Activated T-helper 1 cell treated with Interleukin-2 at 50 U/mL for 16 hours (primary cell): ENCODE data around the gene VPS8.
"Not testable (repeated sequence)": the region's sequence is repeated elsewhere in the genome, so short reads cannot be mapped to it uniquely, and the experiment has no call there.

ENCODE experiments used
- DNase-seq: peaks from one replicate; pipeline ENCODE4 v3.0.0-alpha.2; 2020; ENCODE audit warnings: low read depth

VPS8 gene

GRCh38 chr3:184918750-184919149 lies 106.8 kb downstream of the VPS8 start:
- DNase-seq = no peak

- DNase-seq = no peak
Observed at GRCh38 chr3:184919651-184920050, 107.7 kb downstream of the VPS8 start.

- no peak for DNase-seq
Observed at GRCh38 chr3:184924547-184924946, 112.6 kb downstream of the VPS8 start.

GRCh38 chr3:184927796-184928315 lies 115.9 kb downstream of the VPS8 start:
- no peak for DNase-seq

GRCh38 chr3:184932777-184933176 lies 120.8 kb downstream of the VPS8 start:
- DNase-seq = no peak

GRCh38 chr3:184937611-184938010 lies 125.6 kb downstream of the VPS8 start:
- no peak for DNase-seq

GRCh38 chr3:184941408-184941807 lies 129.4 kb downstream of the VPS8 start:
- DNase-seq = no peak

- no peak for DNase-seq
Observed at GRCh38 chr3:184942735-184943134, 130.8 kb downstream of the VPS8 start.

- no peak for DNase-seq
Observed at GRCh38 chr3:184944241-184944640, 132.3 kb downstream of the VPS8 start.

- no peak for DNase-seq
Observed at GRCh38 chr3:184945886-184946625, 134.1 kb downstream of the VPS8 start.

GRCh38 chr3:184946917-184947316 lies 135.0 kb downstream of the VPS8 start:
- DNase-seq = no peak

- no peak for DNase-seq
Observed at GRCh38 chr3:184949251-184949965, 137.4 kb downstream of the VPS8 start.

GRCh38 chr3:184950816-184951215 lies 138.8 kb downstream of the VPS8 start:
- not testable (repeated sequence) for DNase-seq

- DNase-seq = no peak
Observed at GRCh38 chr3:184952671-184953070, 140.7 kb downstream of the VPS8 start.

- DNase-seq = no peak
Observed at GRCh38 chr3:184953401-184953800, 141.4 kb downstream of the VPS8 start.

GRCh38 chr3:184954251-184954650 lies 142.3 kb downstream of the VPS8 start:
- DNase-seq = no peak

- not testable (repeated sequence) for DNase-seq
Observed at GRCh38 chr3:184954851-184955250, 142.9 kb downstream of the VPS8 start.

- no peak for DNase-seq
Observed at GRCh38 chr3:184965639-184966430, 153.9 kb downstream of the VPS8 start.

GRCh38 chr3:184968115-184968514 lies 156.1 kb downstream of the VPS8 start:
- no peak for DNase-seq

- no peak for DNase-seq
Observed at GRCh38 chr3:184970186-184970585, 158.2 kb downstream of the VPS8 start.

GRCh38 chr3:184977796-184978195 lies 165.8 kb downstream of the VPS8 start:
- DNase-seq = no peak

GRCh38 chr3:184981071-184981470 lies 169.1 kb downstream of the VPS8 start:
- no peak for DNase-seq

- no peak for DNase-seq
Observed at GRCh38 chr3:184982076-184982475, 170.1 kb downstream of the VPS8 start.
